Tibial nerve (tissue), 4 donors: Measurements from ENCODE around the gene COL4A3.

ENCODE experiments used
- EP300 ChIP-seq, 2 donors: sonication (generic); formaldehyde crosslinking; IDR thresholded peaks; one replicate each; pipeline ENCODE4 v1.6.1; 2017; ENCODE audit warnings: antibody characterized with exemption in 2 of 2, mild to moderate bottlenecking in 1 of 2
- TF ChIP-seq, protein P1 (sequence below), 5 experiments: fragments of 200-600 bp in 3 of 5; fragments of 450-650 bp in 2 of 5; sonication (generic) in 3 of 5; IDR thresholded peaks; one replicate each; pipeline ENCODE4 v1.5.1; 2016 to 2019; ENCODE audit warnings: antibody characterized with exemption in 5 of 5, mild to moderate bottlenecking in 3 of 5, moderate library complexity in 2 of 5

DNA sequence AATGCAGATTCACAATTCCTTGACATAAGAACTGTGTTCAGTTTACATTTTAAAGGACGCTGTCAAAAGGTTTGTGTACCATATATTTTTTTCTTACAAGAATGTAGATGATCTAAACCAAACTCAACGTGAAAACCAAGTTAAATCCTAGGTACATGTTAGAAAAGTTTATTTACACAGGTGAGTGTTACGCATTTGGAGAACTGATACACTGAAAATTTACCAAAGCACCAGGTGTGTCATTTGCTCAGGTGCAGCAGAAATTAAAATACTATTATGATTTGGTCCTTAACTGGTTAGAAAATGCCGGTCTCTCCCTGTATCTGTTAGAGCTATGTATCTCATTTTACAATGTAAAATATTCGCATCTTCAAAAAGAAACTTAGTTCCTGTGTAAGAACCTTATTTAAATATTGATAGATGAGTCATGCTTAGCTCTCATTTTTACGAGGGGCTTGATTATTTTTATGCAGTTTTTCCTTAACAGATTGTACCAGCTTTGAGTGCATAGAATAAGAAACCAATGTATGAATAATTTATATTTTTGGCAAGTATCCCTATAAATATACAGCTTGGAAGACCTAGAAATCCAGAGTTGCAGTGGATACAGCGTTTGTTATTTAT lies 185.7 kb downstream of the COL4A3 start:
- TF ChIP-seq, protein P1, sequence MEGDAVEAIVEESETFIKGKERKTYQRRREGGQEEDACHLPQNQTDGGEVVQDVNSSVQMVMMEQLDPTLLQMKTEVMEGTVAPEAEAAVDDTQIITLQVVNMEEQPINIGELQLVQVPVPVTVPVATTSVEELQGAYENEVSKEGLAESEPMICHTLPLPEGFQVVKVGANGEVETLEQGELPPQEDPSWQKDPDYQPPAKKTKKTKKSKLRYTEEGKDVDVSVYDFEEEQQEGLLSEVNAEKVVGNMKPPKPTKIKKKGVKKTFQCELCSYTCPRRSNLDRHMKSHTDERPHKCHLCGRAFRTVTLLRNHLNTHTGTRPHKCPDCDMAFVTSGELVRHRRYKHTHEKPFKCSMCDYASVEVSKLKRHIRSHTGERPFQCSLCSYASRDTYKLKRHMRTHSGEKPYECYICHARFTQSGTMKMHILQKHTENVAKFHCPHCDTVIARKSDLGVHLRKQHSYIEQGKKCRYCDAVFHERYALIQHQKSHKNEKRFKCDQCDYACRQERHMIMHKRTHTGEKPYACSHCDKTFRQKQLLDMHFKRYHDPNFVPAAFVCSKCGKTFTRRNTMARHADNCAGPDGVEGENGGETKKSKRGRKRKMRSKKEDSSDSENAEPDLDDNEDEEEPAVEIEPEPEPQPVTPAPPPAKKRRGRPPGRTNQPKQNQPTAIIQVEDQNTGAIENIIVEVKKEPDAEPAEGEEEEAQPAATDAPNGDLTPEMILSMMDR (IDR thresholded peaks at IDR 0.05) = no peak
- TF ChIP-seq EP300 (IDR thresholded peaks at IDR 0.05) = no peak
